SK-N-SH (cell line): ENCODE data around the gene NTM. TPM values are rescaled to one million over a fixed set of nuclear protein-coding genes. Genes with fewer than 3 reads are reported as not detected.

Experiments used
- CTCF ChIA-PET: fragments of 300-600, 350-600 bp; formaldehyde crosslinking; extraction: SDS; loops from one replicate; lab custom pipeline; 2021; lab: Yijun Ruan, JAX
- POLR2A ChIA-PET: fragments of 350-600 bp; sonication (Branson Sonifier 250); formaldehyde crosslinking; extraction: SDS; loops from one replicate; lab custom pipeline; 2020; ENCODE audit warnings: antibody characterized with exemption, inconsistent platforms; lab: Yijun Ruan, JAX
- DNase-seq: peaks from one replicate; pipeline ENCODE4 v3.0.0; 2012
- H2AFZ ChIP-seq: fragments of 200-600 bp; sonication (generic); 2 replicates; pipeline ENCODE4 v1.8.1; 2016; ENCODE audit warnings: antibody characterized with exemption, mild to moderate bottlenecking, low read depth
- H3F3A ChIP-seq: fragments of 200-600 bp; sonication (generic); replicated peaks from 2 replicates; pipeline ENCODE3; 2016; ENCODE audit warnings: antibody characterized with exemption, mild to moderate bottlenecking; ENCODE audit not compliant: insufficient read depth
- H3K27ac ChIP-seq, 2 experiments: fragments of 200-500 bp in 1 of 2; fragments of 200-600 bp in 1 of 2; sonication (Bioruptor generic) in 1 of 2; sonication (generic), shearing (Covaris generic) in 1 of 2; 2 replicates each; pipeline versions ENCODE4 v1.5.1 to v1.6.1; 2014 to 2016; ENCODE audit warnings: low read depth in 2 of 2, inconsistent platforms in 1 of 2, low read length in 1 of 2, mild to moderate bottlenecking in 1 of 2, mixed read lengths in 1 of 2
- H3K27me3 ChIP-seq: fragments of 200-600 bp; sonication (generic), shearing (Covaris generic); 2 replicates; pipeline ENCODE4 v1.6.1; 2016; ENCODE audit warnings: mixed run types; ENCODE audit not compliant: insufficient read depth
- H3K36me3 ChIP-seq, 2 experiments: fragments of 200-500 bp in 1 of 2; fragments of 200-600 bp in 1 of 2; sonication (Bioruptor generic) in 1 of 2; sonication (generic) in 1 of 2; replicated peaks in 1 of 2; 2 replicates each; pipeline versions ENCODE3 to v1.5.1; 2014 to 2016; ENCODE audit warnings: low read length in 1 of 2, mild to moderate bottlenecking in 1 of 2; ENCODE audit not compliant: insufficient read depth in 2 of 2, control insufficient read depth in 1 of 2
- H3K4me1 ChIP-seq, 2 experiments: fragments of 200-500 bp in 1 of 2; fragments of 200-600 bp in 1 of 2; sonication (Bioruptor generic) in 1 of 2; sonication (generic), shearing (Covaris generic) in 1 of 2; 2 replicates each; pipeline versions ENCODE4 v1.5.1 to v1.6.1; 2014 to 2016; ENCODE audit warnings: low read depth in 1 of 2, low read length in 1 of 2, mixed run types in 1 of 2; ENCODE audit not compliant: insufficient read depth in 2 of 2, control insufficient read depth in 1 of 2
- H3K4me2 ChIP-seq: fragments of 200-600 bp; sonication (generic), shearing (Covaris generic); 2 replicates; pipeline ENCODE4 v1.6.1; 2017; ENCODE audit warnings: mixed run types
- H3K4me3 ChIP-seq, 2 experiments: fragments of 200-500 bp in 1 of 2; fragments of 200-600 bp in 1 of 2; sonication (Bioruptor generic) in 1 of 2; sonication (generic), shearing (Covaris generic) in 1 of 2; 2 replicates each; pipeline versions ENCODE4 v1.5.1 to v1.8.1; 2014 to 2016; ENCODE audit warnings: low read depth in 2 of 2, inconsistent platforms in 1 of 2, low read length in 1 of 2, mild to moderate bottlenecking in 1 of 2, mixed read lengths in 1 of 2, moderate library complexity in 1 of 2
- H3K79me2 ChIP-seq: fragments of 200-600 bp; sonication (generic); 2 replicates; pipeline ENCODE4 v1.8.1; 2017; ENCODE audit warnings: mild to moderate bottlenecking; ENCODE audit not compliant: insufficient read depth
- H3K9ac ChIP-seq: fragments of 200-600 bp; sonication (generic); 2 replicates; pipeline ENCODE4 v1.6.1; 2017; ENCODE audit warnings: mixed run types
- H3K9me2 ChIP-seq: fragments of 200-600 bp; sonication (generic); 2 replicates; pipeline ENCODE4 v1.6.1; 2017; ENCODE audit warnings: mixed run types
- H3K9me3 ChIP-seq: fragments of 200-600 bp; sonication (generic); 2 replicates; pipeline ENCODE4 v1.6.1; 2017; ENCODE audit warnings: mixed run types, mild to moderate bottlenecking, moderate library complexity
- H4K20me1 ChIP-seq: fragments of 200-600 bp; sonication (generic); 2 replicates; pipeline ENCODE4 v1.6.1; 2017; ENCODE audit warnings: mild to moderate bottlenecking, mixed run types; ENCODE audit not compliant: insufficient read depth
- CHD2 ChIP-seq: fragments of 150-350 bp; IDR thresholded peaks from 2 replicates; pipeline ENCODE4 v1.6.1; 2018; ENCODE audit warnings: low read length; ENCODE audit not compliant: partially characterized antibody
- ELF1 ChIP-seq: IDR thresholded peaks from 2 replicates; pipeline ENCODE4 v1.4.0; 2012
- GABPA ChIP-seq: IDR thresholded peaks from 2 replicates; pipeline ENCODE4 v1.4.0; 2012; ENCODE audit warnings: low read depth, mild to moderate bottlenecking
- IRF3 ChIP-seq: fragments of 150-350 bp; IDR thresholded peaks from 2 replicates; pipeline ENCODE4 v1.6.1; 2016; ENCODE audit warnings: mild to moderate bottlenecking, low read depth, low read length
- NFIC ChIP-seq: IDR thresholded peaks from 2 replicates; pipeline ENCODE4 v1.4.0; 2012; ENCODE audit warnings: borderline replicate concordance
- NRF1 ChIP-seq: IDR thresholded peaks from 2 replicates; pipeline ENCODE4 v1.6.1; 2012; ENCODE audit warnings: low read depth, mild to moderate bottlenecking, low read length
- PBX3 ChIP-seq: IDR thresholded peaks from 2 replicates; pipeline ENCODE4; 2012
- RCOR1 ChIP-seq: fragments of 150-350 bp; IDR thresholded peaks from 2 replicates; pipeline ENCODE4 v1.6.1; 2017; ENCODE audit warnings: antibody characterized with exemption, low read length
- REST ChIP-seq: IDR thresholded peaks from 2 replicates; pipeline ENCODE4 v1.6.1; 2012; ENCODE audit warnings: mild to moderate bottlenecking, low read depth, low read length, moderate library complexity
- RFX5 ChIP-seq: IDR thresholded peaks from 2 replicates; pipeline ENCODE4 v1.6.1; 2012; ENCODE audit warnings: mild to moderate bottlenecking, improper control_type of control experiment, low read length
- SIN3A ChIP-seq: IDR thresholded peaks from 2 replicates; pipeline ENCODE4 v1.6.1; 2012; ENCODE audit warnings: low read depth, mild to moderate bottlenecking, low read length, moderate library complexity, borderline replicate concordance
- SMC3 ChIP-seq: IDR thresholded peaks from 2 replicates; pipeline ENCODE4 v1.6.1; 2012; ENCODE audit warnings: low read depth, low read length, improper control_type of control experiment
- ZBTB33 ChIP-seq: IDR thresholded peaks from 2 replicates; pipeline ENCODE4 v1.4.0; 2012; ENCODE audit warnings: low read depth, borderline replicate concordance
- polyA plus RNA-seq, 3 experiments: library from polyadenylated mRNA; depleted of rRNA; stranded (reverse); fragments of >200 nt; gene quantifications; 2 replicates each; pipeline ENCODE4 v1.2.3, GENCODE V29; 2012

The NTM gene
- polyA plus RNA-seq, 1 of the 3 experiments (the other 2 are of a cell fraction), result 20.0 TPM

- Histone ChIP-seq H3K36me3 (peaks cover 0 to 7% of the 10 kb centered on the region in 2 experiments), H3K4me3 (no peak overlapping the region), H3K27ac (no peak overlapping the region), H3K4me2 (no peak overlapping the region), H3K79me2 (no peaks in the 10 kb centered on the region), H3K4me1 (no peaks in the 10 kb centered on the region), H2AFZ (no peak overlapping the region), H3F3A (no peaks in the 10 kb centered on the region), H3K9me2 (no peaks in the 10 kb centered on the region), H4K20me1 (no peaks in the 10 kb centered on the region), H3K27me3 (no peaks in the 10 kb centered on the region), H3K9me3 (peaks cover 21% of the 10 kb centered on the region; the same call in 1 of the 2 replicates), H3K9ac (no peak overlapping the region)
- DNase-seq, result no peak
- TF ChIP-seq SIN3A, result no peak
- TF ChIP-seq IRF3, result no peak
- no peak for TF ChIP-seq RCOR1
- TF ChIP-seq CHD2, result no peak
- TF ChIP-seq SMC3, result no peak
- TF ChIP-seq GABPA, result no peak
- no peak for TF ChIP-seq NFIC
- TF ChIP-seq REST, result no peak
- TF ChIP-seq NRF1, result no peak
- no peak for TF ChIP-seq ZBTB33
- TF ChIP-seq RFX5, result no peak
- TF ChIP-seq ELF1, result no peak
- TF ChIP-seq PBX3, result no peak
- POLR2A ChIA-PET, result no interaction called here
- CTCF ChIA-PET, result interaction anchor here (0.7 kb wide), 1 partner anchor 35 kb away, joined by 3 read pairs; no protein-coding TSS in a partner anchor
Observed at GRCh38 chr11:132084433-132084832, 714.0 kb downstream of the NTM start.
